Caco-2 (cell line): ENCODE measurements around the gene SRPK2. TPM values are rescaled to one million over a fixed set of nuclear protein-coding genes. Genes with fewer than 3 reads are reported as not detected.
A peak's percentile ranks its signal among the peaks of the same experiment; 100 is the strongest.
"Not testable (repeated sequence)": the region's sequence is repeated elsewhere in the genome, so short reads cannot be mapped to it uniquely, and the experiment has no call there.

ENCODE experiments used
- BruUV-seq: library from RNA; stranded (reverse); fragments of 400-500 nt; replicated peaks from 2 replicates; lab custom pipeline; 2021; lab: Mats Ljungman, UMichigan
- CTCF ChIA-PET: fragments of 300-600 bp; sonication (Branson Sonifier 250); formaldehyde crosslinking; loops from one replicate; lab custom pipeline; 2022; ENCODE audit warnings: antibody characterized with exemption; lab: Charles Lee
- POLR2A ChIA-PET: fragments of 300-600 bp; sonication (Branson Sonifier 250); formaldehyde crosslinking; loops from one replicate; lab custom pipeline; 2022; ENCODE audit warnings: antibody characterized with exemption; lab: Charles Lee
- DNase-seq, 2 experiments: peaks; one replicate each; pipeline versions ENCODE4 v3.0.0 to v3.0.0-alpha.2; 2020 to 2022
- H3K27me3 ChIP-seq: replicated peaks from 2 replicates; pipeline ENCODE4 v1.6.0; 2011; ENCODE audit warnings: low read length; ENCODE audit not compliant: control insufficient read depth, insufficient read depth
- H3K36me3 ChIP-seq: 2 replicates; pipeline ENCODE4 v1.5.1; 2011; ENCODE audit warnings: low read length; ENCODE audit not compliant: control insufficient read depth, insufficient read depth
- H3K4me1 ChIP-seq: fragments of 250-450 bp; sonication (Bioruptor Pico); 2 replicates; pipeline ENCODE4 v1.5.1; 2020; ENCODE audit warnings: mild to moderate bottlenecking
- H3K4me3 ChIP-seq: 2 replicates; pipeline ENCODE4 v1.5.1; 2011; ENCODE audit warnings: low read depth, mild to moderate bottlenecking, control low read depth, low read length
- H3K9me3 ChIP-seq: fragments of 250-450 bp; sonication (Bioruptor Pico); 2 replicates; pipeline ENCODE4 v1.5.1; 2020; ENCODE audit warnings: mild to moderate bottlenecking, moderate library complexity
- H3K27ac Mint-ChIP-seq: one replicate; pipeline ENCODE4 v1.8.0; 2022; ENCODE audit warnings: mixed read lengths; ENCODE audit not compliant: unreplicated experiment
- H3K27me3 Mint-ChIP-seq: one replicate; pipeline ENCODE4 v1.8.0; 2022; ENCODE audit warnings: mixed read lengths; ENCODE audit not compliant: insufficient read depth, unreplicated experiment
- H3K36me3 Mint-ChIP-seq: one replicate; pipeline ENCODE4 v1.8.0; 2022; ENCODE audit warnings: mild to moderate bottlenecking, mixed read lengths; ENCODE audit not compliant: insufficient read depth, unreplicated experiment
- H3K4me1 Mint-ChIP-seq: one replicate; pipeline ENCODE4 v1.8.0; 2022; ENCODE audit warnings: low read depth, mixed read lengths; ENCODE audit not compliant: unreplicated experiment
- H3K4me3 Mint-ChIP-seq: one replicate; pipeline ENCODE4 v1.8.0; 2022; ENCODE audit warnings: mild to moderate bottlenecking, moderate library complexity, mixed read lengths; ENCODE audit not compliant: unreplicated experiment
- H3K9me3 Mint-ChIP-seq: one replicate; pipeline ENCODE4 v1.8.0; 2022; ENCODE audit warnings: mixed read lengths; ENCODE audit not compliant: unreplicated experiment
- intact Hi-C: fragments of 100-400 bp; cut with micrococcal nuclease; formaldehyde crosslinking; loops from one replicate; pipeline ENCODE4 v1.10.0; 2022; ENCODE audit not compliant: unreplicated experiment
- total RNA-seq: library from RNA; stranded (reverse); gene quantifications from 2 replicates; pipeline ENCODE4 v1.2.3, GENCODE V29; 2022
- TF ChIP-seq, protein P1 (sequence below), 2 experiments: fragments of 200-600 bp in 1 of 2; IDR thresholded peaks; 1 replicate in 1 of 2; 2 replicates in 1 of 2; pipeline versions ENCODE4 v1.5.1 to v1.8.0; 2011 to 2022; ENCODE audit warnings: antibody characterized with exemption in 1 of 2, control low read depth in 1 of 2, inconsistent platforms in 1 of 2, low read depth in 1 of 2, low read length in 1 of 2, mild to moderate bottlenecking in 1 of 2, moderate library complexity in 1 of 2; ENCODE audit not compliant: insufficient read depth in 1 of 2, severe bottlenecking in 1 of 2, unreplicated experiment in 1 of 2

The SRPK2 gene
- total RNA-seq, 1 experiment from 2014 or later = 39.9 TPM

GRCh38 chr7:105360149-105360548 lies 28.6 kb downstream of the SRPK2 start:
- H3K27me3 ChIP-seq, H3K4me1 ChIP-seq, H3K9me3 ChIP-seq, H3K36me3 Mint-ChIP-seq, H3K9me3 Mint-ChIP-seq, H3K4me3 Mint-ChIP-seq, POLR2A ChIA-PET, intact Hi-C loops, H3K4me1 Mint-ChIP-seq, CTCF ChIA-PET, H3K27me3 Mint-ChIP-seq, H3K36me3 ChIP-seq, H3K27ac Mint-ChIP-seq, DNase-seq, H3K4me3 ChIP-seq: not testable (repeated sequence)
- TSS peak; percentile 6 for BruUV-seq

DNA sequence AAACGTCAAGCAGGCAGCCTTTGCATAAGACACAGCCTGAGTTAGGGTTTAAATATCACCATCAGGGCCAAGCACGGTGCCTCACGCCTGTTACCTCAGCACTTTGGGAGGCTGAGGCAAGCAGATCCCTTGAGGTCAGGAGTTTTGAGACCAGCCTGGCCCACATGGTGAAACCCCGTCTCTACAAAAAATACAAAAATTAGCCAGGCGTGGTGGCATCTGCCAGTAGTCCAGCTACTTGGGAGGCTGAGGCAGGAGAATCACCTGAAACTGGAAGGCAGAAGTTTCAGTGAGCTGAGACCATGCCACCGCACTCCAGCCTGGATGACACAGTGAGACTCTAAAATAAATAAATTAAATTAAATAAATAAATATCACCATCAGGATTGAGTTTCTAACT lies 33.0 kb downstream of the SRPK2 start:
- Histone ChIP-seq H3K27me3 (no peaks in the 10 kb centered on the region), H3K36me3 (no peaks in the 10 kb centered on the region), H3K4me3 (no peak overlapping the region), H3K9me3 (no peaks in the 10 kb centered on the region), H3K4me1 (peaks cover 10% of the 10 kb centered on the region; the same call in 1 of the 2 replicates)
- Mint-ChIP-seq H3K27me3 (no peaks in the 10 kb centered on the region), H3K4me1 (peaks cover 19% of the 10 kb centered on the region), H3K36me3 (peaks cover 6% of the 10 kb centered on the region), H3K9me3 (no peaks in the 10 kb centered on the region), H3K4me3 (no peak overlapping the region), H3K27ac (no peak overlapping the region)
- intact Hi-C loops = no loop called here
- no peak for DNase-seq
- TF ChIP-seq, protein P1, sequence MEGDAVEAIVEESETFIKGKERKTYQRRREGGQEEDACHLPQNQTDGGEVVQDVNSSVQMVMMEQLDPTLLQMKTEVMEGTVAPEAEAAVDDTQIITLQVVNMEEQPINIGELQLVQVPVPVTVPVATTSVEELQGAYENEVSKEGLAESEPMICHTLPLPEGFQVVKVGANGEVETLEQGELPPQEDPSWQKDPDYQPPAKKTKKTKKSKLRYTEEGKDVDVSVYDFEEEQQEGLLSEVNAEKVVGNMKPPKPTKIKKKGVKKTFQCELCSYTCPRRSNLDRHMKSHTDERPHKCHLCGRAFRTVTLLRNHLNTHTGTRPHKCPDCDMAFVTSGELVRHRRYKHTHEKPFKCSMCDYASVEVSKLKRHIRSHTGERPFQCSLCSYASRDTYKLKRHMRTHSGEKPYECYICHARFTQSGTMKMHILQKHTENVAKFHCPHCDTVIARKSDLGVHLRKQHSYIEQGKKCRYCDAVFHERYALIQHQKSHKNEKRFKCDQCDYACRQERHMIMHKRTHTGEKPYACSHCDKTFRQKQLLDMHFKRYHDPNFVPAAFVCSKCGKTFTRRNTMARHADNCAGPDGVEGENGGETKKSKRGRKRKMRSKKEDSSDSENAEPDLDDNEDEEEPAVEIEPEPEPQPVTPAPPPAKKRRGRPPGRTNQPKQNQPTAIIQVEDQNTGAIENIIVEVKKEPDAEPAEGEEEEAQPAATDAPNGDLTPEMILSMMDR (IDR thresholded peaks at IDR 0.05; ENCODE audit: insufficient read depth in 1 of 2, low read depth in 1 of 2, low read length in 1 of 2, severe bottlenecking in 1 of 2, unreplicated experiment in 1 of 2) = no peak
- ChIA-PET POLR2A (no interaction called here), CTCF (interaction anchor here (0.6 kb wide), 1 partner anchor 19 kb away, joined by 3 read pairs; no protein-coding TSS in a partner anchor)
- BruUV-seq = no TSS peak

DNA sequence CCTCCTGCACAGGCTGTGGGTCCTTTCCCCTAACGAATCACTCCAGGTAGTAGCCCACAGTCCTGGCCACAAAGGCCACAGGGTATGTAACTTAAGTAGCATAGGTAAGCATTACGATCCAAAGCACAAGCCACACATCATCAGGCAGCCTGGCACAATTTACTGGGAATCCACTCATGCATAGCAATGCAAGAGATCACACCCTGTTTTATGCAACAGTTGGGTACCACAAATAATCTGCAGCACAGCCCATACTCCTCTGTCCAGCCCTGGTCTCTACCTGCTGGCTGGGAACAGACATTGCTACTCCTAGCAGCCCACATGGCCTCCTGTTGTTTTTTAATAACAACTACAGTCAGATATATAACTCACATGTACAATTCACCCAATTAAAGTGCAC lies 34.3 kb downstream of the SRPK2 start:
- peaks cover 6% of the 10 kb centered on the region for H3K36me3 Mint-ChIP-seq
- TSS peak; percentile 22 for BruUV-seq
- no peak overlapping the region for H3K4me3 Mint-ChIP-seq
- peaks cover 8% of the 10 kb centered on the region; the same call in 1 of the 2 replicates for H3K4me1 ChIP-seq
- H3K9me3 ChIP-seq = no peaks in the 10 kb centered on the region
- peaks cover 19% of the 10 kb centered on the region for H3K4me1 Mint-ChIP-seq
- H3K36me3 ChIP-seq = no peaks in the 10 kb centered on the region
- H3K27ac Mint-ChIP-seq = peak overlapping the region; percentile 55
- TF ChIP-seq, protein P1 (IDR thresholded peaks at IDR 0.05; ENCODE audit: insufficient read depth in 1 of 2, low read depth in 1 of 2, low read length in 1 of 2, severe bottlenecking in 1 of 2, unreplicated experiment in 1 of 2) = no peak
- H3K27me3 Mint-ChIP-seq = no peaks in the 10 kb centered on the region
- POLR2A ChIA-PET = no interaction called here
- CTCF ChIA-PET = no interaction called here
- H3K27me3 ChIP-seq = no peaks in the 10 kb centered on the region
- no peaks in the 10 kb centered on the region for H3K9me3 Mint-ChIP-seq
- intact Hi-C loops = no loop called here
- no peak for DNase-seq
- no peak overlapping the region for H3K4me3 ChIP-seq
